Measurements from ENCODE around the gene FAM162A.

Gene FAM162A

DNA sequence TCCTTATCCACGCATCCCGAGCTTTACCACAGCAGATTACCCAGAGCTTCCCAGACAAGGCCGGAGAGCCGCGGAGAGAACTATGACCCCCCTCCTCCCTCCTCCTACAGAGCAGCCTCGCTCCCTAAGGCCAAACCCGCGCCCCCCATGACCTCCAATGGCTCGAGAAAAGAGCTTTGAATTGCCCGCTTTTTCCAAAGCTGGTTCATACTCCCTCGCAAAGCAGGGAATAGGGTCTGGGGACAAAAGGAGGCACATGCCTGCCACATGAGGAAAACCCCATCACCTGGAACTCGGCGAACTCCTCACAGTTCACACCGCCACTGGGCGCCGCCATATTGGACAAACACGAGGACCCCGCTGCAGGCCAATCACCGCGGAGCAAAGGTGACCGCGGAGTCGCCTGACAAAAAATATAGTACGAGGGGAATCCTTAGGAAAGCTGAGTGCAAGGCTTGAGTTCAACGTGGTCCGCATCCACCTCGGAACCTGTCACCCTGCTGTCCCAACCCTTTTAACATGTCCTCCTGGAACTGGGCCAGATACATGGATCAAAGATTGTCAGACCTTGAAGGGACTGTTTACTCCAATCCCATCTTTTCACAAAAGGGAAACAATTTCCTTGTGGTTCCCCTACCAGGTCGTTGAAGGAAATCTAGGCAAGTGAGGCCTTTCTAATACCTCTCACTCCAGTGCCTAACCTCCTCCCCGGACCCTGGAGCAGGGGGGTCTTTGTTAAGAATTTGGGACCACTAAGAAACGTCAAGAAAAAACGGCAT, 905 bp upstream of the FAM162A start, which contains the start of gene MIX23:
TSS of gene MIX23 (minus strand) at position 344 of the 779 bp plus-strand sequence. CDS start at position 337, 7 bp downstream.
- peak within 1 kb of the TSS; percentile 93 for H3K4me3 ChIP-seq (ENCODE audit: low read depth, low read length)
- TF ChIP-seq, protein P1, sequence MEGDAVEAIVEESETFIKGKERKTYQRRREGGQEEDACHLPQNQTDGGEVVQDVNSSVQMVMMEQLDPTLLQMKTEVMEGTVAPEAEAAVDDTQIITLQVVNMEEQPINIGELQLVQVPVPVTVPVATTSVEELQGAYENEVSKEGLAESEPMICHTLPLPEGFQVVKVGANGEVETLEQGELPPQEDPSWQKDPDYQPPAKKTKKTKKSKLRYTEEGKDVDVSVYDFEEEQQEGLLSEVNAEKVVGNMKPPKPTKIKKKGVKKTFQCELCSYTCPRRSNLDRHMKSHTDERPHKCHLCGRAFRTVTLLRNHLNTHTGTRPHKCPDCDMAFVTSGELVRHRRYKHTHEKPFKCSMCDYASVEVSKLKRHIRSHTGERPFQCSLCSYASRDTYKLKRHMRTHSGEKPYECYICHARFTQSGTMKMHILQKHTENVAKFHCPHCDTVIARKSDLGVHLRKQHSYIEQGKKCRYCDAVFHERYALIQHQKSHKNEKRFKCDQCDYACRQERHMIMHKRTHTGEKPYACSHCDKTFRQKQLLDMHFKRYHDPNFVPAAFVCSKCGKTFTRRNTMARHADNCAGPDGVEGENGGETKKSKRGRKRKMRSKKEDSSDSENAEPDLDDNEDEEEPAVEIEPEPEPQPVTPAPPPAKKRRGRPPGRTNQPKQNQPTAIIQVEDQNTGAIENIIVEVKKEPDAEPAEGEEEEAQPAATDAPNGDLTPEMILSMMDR (IDR thresholded peaks at IDR 0.05; ENCODE audit: low read depth, low read length), result no peak
- DNase-seq (ENCODE audit: low read depth, low spot score), result peak; percentile 85
- in situ Hi-C loops (cut with HindIII; ENCODE audit: low sequenced_read_pairs), result no loop called here

DNA sequence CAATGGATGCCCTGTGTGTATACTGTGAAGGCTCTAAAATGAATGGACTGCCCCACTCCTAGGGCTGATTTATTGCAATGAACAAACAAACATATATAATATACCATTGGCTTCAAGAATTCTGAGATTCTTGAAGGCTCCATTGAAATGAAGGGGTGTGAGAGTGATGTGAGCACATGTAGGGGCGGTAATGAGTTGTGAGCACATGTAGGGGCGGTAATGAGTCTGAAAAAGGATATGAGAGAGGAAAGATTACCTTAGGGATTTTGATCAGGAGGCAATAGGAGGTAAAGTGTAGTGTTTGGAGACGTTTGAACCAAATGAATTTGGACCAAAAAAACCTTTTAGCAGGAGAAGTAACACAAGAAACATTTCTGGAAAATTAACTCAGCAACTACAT, 3.7 kb downstream of the FAM162A start:
- no peak overlapping the region for H3K4me3 ChIP-seq (ENCODE audit: low read depth, low read length)
- TF ChIP-seq, protein P1 (IDR thresholded peaks at IDR 0.05; ENCODE audit: low read depth, low read length), result no peak
- no peak for DNase-seq (ENCODE audit: low read depth, low spot score)
- in situ Hi-C loops (cut with HindIII; ENCODE audit: low sequenced_read_pairs), result no loop called here

DNA sequence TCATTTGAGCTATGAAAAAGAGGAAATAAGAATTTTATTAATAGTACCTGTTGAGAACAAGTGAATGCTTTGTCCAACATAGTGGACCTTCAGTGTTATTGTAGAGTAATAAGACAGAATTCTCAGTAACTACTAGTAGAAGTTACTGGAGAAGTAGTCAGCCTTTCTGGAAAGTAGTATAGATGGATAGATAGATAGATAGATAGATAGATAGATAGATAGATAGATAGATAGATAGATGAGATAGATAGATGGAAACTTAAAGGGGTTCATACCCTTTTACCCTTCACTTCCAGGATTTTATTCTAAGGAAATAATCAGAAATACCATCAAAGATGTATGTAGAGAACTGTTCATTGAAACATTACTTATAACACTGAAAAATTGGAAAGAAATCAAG, 5.2 kb downstream of the FAM162A start:
- no peak for DNase-seq (ENCODE audit: low read depth, low spot score)
- in situ Hi-C loops (cut with HindIII; ENCODE audit: low sequenced_read_pairs), result no loop called here

DNA sequence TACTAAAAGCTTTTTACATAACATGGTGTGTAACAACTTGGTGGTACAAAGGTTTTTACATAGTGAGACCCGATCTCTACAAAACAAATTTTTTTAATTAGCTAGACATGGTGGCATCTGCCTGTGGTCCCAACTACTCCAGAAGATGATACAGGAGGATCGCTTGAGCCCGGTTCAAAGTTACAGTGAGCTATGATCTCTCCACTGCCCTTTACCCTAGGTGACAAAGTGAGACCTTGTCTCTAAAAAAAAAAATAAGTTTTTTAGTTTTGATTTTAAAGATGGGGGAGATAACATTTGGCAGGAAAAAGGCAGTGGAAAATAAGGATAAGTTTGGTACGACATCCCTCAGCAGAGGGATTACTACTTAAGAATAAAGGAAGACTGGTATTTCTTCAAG, 5.9 kb downstream of the FAM162A start:
- TF ChIP-seq, protein P1 (IDR thresholded peaks at IDR 0.05; ENCODE audit: low read depth, low read length), result no peak
- in situ Hi-C loops (cut with HindIII; ENCODE audit: low sequenced_read_pairs), result no loop called here

More for the DNA sequence above, 5.2 kb downstream of the FAM162A start:
- TF ChIP-seq, protein P1 (IDR thresholded peaks at IDR 0.05; ENCODE audit: low read depth, low read length), result no peak
- H3K4me3 ChIP-seq (ENCODE audit: low read depth, low read length), result no peak overlapping the region

DNA sequence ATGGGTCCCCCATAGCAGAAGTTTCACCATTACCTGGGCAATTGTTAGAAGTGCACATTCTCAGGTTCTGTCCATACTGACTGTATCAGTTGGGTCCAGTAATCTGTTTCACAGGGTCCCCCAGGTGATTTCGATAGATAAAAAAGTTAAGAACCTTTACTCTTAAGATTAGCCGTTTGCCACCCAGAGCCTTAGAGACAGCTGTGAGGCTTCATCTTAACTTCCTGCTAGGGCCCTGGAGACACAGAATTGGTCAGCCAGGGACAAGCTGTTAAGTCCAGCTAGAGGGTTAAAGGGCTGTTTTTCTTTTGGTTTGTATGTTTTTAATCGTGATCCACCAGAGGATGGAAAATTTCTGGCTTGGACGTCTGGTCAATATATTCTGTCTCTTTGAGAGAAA, 6.7 kb downstream of the FAM162A start:
- DNase-seq (ENCODE audit: low read depth, low spot score), result no peak
- H3K4me3 ChIP-seq (ENCODE audit: low read depth, low read length), result no peak overlapping the region
- in situ Hi-C loops (cut with HindIII; ENCODE audit: low sequenced_read_pairs), result no loop called here
- TF ChIP-seq, protein P1 (IDR thresholded peaks at IDR 0.05; ENCODE audit: low read depth, low read length), result no peak

More for the DNA sequence above, 5.9 kb downstream of the FAM162A start:
- DNase-seq (ENCODE audit: low read depth, low spot score), result no peak
- no peak overlapping the region for H3K4me3 ChIP-seq (ENCODE audit: low read depth, low read length)

DNA sequence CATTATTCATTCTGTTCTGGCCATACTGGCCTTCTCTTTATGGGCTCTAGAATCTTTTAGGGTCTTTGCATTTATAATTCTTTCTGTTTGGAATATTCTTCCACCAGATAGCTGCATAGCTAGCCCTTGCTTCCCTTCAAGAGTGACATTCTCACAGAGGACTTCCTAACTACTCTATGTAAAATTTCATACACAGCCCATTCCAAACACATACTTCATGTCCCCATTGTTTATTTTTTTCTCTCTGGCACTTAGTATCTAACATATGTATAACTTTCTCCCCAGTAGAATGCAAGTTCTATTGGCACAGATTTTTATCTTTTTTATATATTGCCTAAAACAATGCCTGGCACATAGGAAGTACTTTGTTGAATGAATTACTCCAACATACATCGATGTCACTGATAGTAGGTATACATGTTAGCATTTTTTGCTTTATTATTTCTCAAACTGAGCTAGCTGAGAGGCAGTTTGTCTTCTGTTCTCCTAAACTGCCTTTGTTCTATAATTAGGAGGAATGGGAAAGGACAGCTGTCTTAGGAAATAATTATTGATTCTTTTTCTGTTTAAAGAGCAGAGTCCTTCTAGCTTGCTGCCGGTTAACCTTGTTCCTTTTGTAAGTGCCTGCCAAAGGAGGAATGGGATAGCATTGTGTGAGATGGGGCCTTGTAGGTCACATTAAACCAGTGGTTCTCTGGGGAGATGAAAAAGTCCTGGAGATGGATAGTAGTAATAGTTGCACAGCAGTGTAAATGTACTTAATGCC, 7.9 kb downstream of the FAM162A start:
- in situ Hi-C loops (cut with HindIII; ENCODE audit: low sequenced_read_pairs), result no loop called here
- H3K4me3 ChIP-seq (ENCODE audit: low read depth, low read length), result no peak overlapping the region
- DNase-seq (ENCODE audit: low read depth, low spot score), result no peak
- TF ChIP-seq, protein P1 (IDR thresholded peaks at IDR 0.05; ENCODE audit: low read depth, low read length), result no peak

Measured in astrocyte of the spinal cord (primary cell).